ENCODE measurements around the gene FKBP11.

- no peak for TF ChIP-seq GATA2 (IDR thresholded peaks at IDR 0.05; ENCODE audit: low read depth, low read length)
- no peak for TF ChIP-seq GATA3 (IDR thresholded peaks at IDR 0.05; ENCODE audit: low read depth, low read length)
Measured at GRCh38 chr12:48934312-48934706, 9.0 kb upstream of the FKBP11 start.

Data from SH-SY5Y (cell line).